T-helper 9 cell (primary cell): ENCODE results near the gene PEMT.
"Not testable (repeated sequence)": the region's sequence is repeated elsewhere in the genome, so short reads cannot be mapped to it uniquely, and the experiment has no call there.

Experiments used
- DNase-seq: peaks from one replicate; pipeline ENCODE4 v3.0.0-alpha.2; 2020

The PEMT gene

GRCh38 chr17:17480593-17481148 lies 110.8 kb downstream of the PEMT start:
- no peak for DNase-seq

- no peak for DNase-seq
These were observed 112.3 kb downstream of the PEMT start for GRCh38 chr17:17479209-17479608.

GRCh38 chr17:17476865-17477467 lies 114.5 kb downstream of the PEMT start, which contains the start of gene MED9:
Gene MED9, plus strand, starts transcription at chr17:17477000. Its CDS starts 42 bp downstream, at chr17:17477042.
- peak; percentile 97 for DNase-seq

DNA sequence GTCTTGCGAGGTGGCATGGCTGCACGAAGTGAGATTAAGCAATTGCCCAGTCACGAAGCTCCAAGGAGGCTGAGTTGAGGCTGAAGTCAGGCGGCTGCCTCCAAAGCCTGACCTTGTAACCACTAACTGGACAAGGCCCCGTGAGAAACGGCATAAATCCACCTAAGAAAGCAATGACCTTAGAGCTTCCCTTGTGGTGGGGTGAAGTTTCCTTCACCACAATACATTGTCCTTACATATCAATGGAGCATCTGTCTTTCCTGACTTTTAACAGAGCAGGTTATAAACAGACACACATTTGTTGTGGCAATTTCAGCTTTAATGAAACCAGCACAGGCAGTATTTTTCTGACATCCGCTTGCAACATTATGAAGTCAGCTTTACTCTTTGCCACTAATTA lies 117.2 kb downstream of the PEMT start:
- no peak for DNase-seq

GRCh38 chr17:17472333-17472920 lies 119.1 kb downstream of the PEMT start:
- DNase-seq, result no peak

DNA sequence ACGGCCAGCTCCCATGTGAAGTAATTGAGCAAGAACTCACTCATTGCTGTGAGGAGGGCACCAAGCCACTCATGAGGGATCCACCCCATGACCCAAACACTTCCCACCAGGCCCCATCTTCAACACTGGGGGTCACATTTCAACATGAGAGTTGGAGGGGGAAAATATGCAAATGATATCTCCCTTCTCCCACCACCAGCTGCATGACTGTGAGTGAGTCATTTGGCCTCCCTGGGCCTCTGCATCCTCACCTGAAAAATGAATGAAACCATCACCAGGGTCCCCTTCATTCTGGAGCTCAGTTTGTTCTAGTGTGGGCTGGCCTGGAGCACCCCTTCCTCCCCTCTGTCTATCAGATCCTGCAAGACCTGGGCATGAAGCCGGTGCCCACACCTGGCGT lies 121.5 kb downstream of the PEMT start:
- no peak for DNase-seq

- DNase-seq, result no peak
These were observed 122.2 kb downstream of the PEMT start for GRCh38 chr17:17469358-17469757.

DNA sequence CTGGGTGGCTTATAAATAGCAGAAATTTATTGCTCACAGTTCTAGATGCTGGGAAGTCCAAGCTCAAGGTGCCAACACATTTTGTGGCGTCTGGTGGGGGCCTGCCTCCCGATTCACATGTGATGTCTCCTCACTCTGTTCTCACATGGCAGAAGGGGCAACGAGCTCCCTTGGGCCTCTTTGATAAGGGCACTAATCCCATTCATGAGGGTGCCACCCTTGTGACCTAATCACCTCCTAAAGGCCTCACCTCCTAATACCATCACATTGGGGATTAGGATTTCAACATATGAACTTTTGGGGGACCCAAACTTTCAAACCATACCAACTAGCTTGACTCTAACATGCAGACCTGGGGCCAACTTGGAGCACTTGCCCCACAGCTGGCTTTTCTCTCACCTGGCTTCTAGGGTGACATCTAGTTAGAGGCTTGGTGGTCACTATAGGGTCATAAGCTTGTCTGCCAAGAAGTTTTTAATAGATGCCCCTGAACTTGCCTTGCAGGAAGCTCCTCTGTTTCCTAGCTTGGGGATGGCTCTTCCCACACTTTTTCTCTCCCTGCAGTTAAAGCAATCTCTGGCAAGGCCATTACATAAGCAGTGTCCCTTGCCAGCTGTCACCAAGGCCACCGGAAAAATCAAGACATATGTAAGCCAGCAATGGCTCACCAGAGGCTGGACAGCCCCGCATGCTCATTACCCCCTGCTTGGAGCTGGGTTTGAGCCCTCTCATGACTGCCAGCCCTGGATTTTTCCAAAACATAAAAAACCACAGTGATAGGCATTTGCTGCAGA lies 123.1 kb downstream of the PEMT start:
- DNase-seq, result no peak

DNA sequence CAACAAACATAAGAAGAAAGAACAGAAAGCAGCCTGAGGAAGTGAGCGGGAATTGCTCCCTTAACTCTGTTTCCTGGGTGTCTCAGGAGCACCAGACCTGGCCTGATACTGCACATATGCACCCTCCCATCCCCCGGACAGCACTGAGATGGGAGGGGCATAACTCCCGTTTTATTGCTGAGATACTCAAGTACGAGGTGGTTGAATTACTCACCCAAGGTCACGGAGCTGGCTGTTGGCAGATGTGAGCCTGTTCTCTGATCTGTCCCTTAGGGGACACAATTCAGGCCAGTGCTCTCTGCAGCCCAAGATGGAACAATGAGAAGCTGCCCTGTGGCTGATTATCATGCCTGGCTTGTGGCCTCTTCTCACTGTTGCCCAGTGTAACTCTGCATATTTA lies 123.8 kb downstream of the PEMT start:
- no peak for DNase-seq

DNA sequence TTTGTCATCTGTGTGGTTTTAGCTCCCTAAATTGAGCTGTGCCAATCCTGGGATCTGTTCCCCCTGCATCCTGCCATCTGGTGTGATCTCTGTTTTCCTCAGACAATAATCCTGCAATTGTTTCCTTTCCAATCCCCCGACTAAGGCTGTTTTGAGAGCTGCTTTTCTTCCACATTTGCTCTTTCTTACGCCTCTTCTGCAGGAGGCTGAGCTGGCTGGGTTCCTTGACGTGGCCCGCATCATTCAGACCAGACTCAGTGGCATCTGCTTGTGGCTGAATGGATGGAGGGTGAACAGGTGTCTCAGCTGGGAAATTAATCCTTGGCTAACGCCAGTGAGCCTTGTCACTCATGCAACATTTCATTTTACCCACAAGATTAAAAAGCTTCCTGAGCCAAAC lies 124.5 kb downstream of the PEMT start:
- no peak for DNase-seq

- no peak for DNase-seq
These were observed 125.0 kb downstream of the PEMT start for GRCh38 chr17:17466511-17466910.

GRCh38 chr17:17465878-17466277 lies 125.6 kb downstream of the PEMT start:
- not testable (repeated sequence) for DNase-seq

- DNase-seq, result no peak
These were observed 127.7 kb downstream of the PEMT start for GRCh38 chr17:17463821-17464220.

DNA sequence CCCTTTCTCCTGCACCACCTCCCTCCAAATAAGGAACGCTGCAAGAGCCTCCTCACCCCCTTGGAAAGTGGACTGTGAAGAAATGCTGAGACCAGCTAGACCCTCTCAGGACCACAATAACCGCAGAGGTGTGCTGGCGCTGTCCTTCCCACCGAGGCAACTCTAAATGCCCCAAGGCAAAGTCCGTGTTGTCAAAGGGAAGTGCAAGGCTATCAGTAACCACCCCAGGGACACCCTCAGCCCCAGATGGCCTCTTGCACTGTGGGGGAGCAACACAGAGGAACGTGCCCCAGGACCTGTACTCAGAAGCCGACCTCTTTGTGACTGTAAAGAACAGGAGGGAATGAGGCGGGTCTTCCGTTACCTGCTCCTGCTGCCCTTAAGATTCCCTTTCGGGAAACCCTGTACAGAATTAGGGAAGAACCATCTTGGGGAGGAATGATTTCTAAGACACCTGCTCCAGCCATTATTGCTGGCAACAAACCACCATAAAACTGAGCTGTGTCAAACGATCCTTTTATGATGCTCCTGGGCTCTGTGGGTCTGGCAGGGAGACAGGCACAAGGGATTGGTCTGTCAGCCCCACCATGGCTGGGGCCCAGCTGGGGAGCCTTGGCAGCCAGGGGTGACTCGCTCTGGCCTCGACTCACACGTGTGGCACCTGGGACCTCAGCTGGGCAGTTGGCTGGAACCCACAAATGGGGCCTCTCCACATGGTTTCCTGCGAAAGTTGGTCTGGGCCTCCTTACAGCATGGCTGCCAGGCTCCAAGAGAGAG lies 129.3 kb downstream of the PEMT start:
- DNase-seq, result no peak

DNA sequence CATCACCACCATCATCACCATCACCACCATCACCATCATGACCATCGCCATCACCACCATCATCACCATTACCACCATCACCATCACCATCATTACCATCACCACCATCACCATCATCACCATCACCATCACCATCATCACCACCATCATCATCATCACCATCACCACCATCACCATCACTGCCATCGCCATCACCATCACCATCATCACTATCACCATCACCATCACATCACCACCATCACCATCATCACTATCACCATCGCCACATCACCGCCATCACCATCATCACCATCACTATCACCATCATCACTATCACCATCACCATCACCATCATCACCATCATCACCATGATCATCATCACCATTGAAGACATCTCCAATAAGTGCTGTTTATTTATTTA lies 131.5 kb downstream of the PEMT start:
- no peak for DNase-seq

- no peak for DNase-seq
These were observed 133.8 kb downstream of the PEMT start for GRCh38 chr17:17457680-17458079.

- no peak for DNase-seq
These were observed 135.3 kb downstream of the PEMT start for GRCh38 chr17:17456251-17456650.
